ENCODE results near the gene SIRT7.
A peak's percentile ranks its signal among the peaks of the same experiment; 100 is the strongest.

SIRT7 gene

GRCh38 chr17:81932333-81932983, 14.5 kb upstream of the SIRT7 start:
- DNase-seq (ENCODE audit: low read depth in 2 of 2) = no peak

GRCh38 chr17:81931557-81932332, 13.8 kb upstream of the SIRT7 start:
- no peak for DNase-seq (ENCODE audit: low read depth in 2 of 2)

GRCh38 chr17:81931189-81931556, 13.2 kb upstream of the SIRT7 start:
- no peak for DNase-seq (ENCODE audit: low read depth in 2 of 2)

GRCh38 chr17:81930142-81931125, 12.5 kb upstream of the SIRT7 start:
- no peak for DNase-seq (ENCODE audit: low read depth in 2 of 2)

- DNase-seq (ENCODE audit: low read depth in 2 of 2) = no peak
These were observed 11.5 kb upstream of the SIRT7 start for GRCh38 chr17:81929253-81930141.

GRCh38 chr17:81928544-81929252, 10.7 kb upstream of the SIRT7 start:
- no peak for DNase-seq (ENCODE audit: low read depth in 2 of 2)

GRCh38 chr17:81927653-81928543, 9.9 kb upstream of the SIRT7 start, which contains the start of gene MAFG:
Gene MAFG (minus strand): TSS chr17:81927735. CDS start chr17:81923185, 4,550 bp downstream.
- DNase-seq (ENCODE audit: low read depth in 2 of 2) = peak; percentile 79 to 84

- no peak for DNase-seq (ENCODE audit: low read depth in 2 of 2)
These were observed 9.2 kb upstream of the SIRT7 start for GRCh38 chr17:81927152-81927652.

- peak; percentile 46 to 58 for DNase-seq (ENCODE audit: low read depth in 2 of 2)
These were observed 8.6 kb upstream of the SIRT7 start for GRCh38 chr17:81926451-81927151.

- no peak for DNase-seq (ENCODE audit: low read depth in 2 of 2)
These were observed 8.0 kb upstream of the SIRT7 start for GRCh38 chr17:81925860-81926450.

GRCh38 chr17:81924557-81925532, 6.9 kb upstream of the SIRT7 start:
- DNase-seq (ENCODE audit: low read depth in 2 of 2) = no peak

- no peak for DNase-seq (ENCODE audit: low read depth in 2 of 2)
These were observed 5.6 kb upstream of the SIRT7 start for GRCh38 chr17:81923302-81924260.

GRCh38 chr17:81922566-81923301, 4.8 kb upstream of the SIRT7 start:
- no peak for DNase-seq (ENCODE audit: low read depth in 2 of 2)

GRCh38 chr17:81921996-81922565, 4.1 kb upstream of the SIRT7 start:
- no peak for DNase-seq (ENCODE audit: low read depth in 2 of 2)

- DNase-seq (ENCODE audit: low read depth in 2 of 2) = no peak
These were observed 3.5 kb upstream of the SIRT7 start for GRCh38 chr17:81921537-81921862.

Data from stimulated activated CD4-positive, alpha-beta T cell treated with anti-CD3 and anti-CD28 coated beads, Interleukin-15, amount 100 ng/mL, for 48 hours (primary cell).